ENCODE measurements around the gene PEPD.

Gene PEPD

GRCh38 chr19:33437393-33437820 is 84.2 kb downstream of the PEPD start:
- no peak for TF ChIP-seq ZNF274 (IDR thresholded peaks at IDR 0.05; ENCODE audit: low read depth, low read length)
- no peak overlapping the region for H3K4me3 ChIP-seq (ENCODE audit: low read length)

- H3K4me3 ChIP-seq (ENCODE audit: low read length), result no peak overlapping the region
- no peak for TF ChIP-seq ZNF274 (IDR thresholded peaks at IDR 0.05; ENCODE audit: low read depth, low read length)
These were observed 84.9 kb downstream of the PEPD start for GRCh38 chr19:33436360-33437345.

- no peak overlapping the region for H3K4me3 ChIP-seq (ENCODE audit: low read length)
These were observed 85.8 kb downstream of the PEPD start for GRCh38 chr19:33435706-33436359.

GRCh38 chr19:33434886-33435705 is 86.5 kb downstream of the PEPD start:
- no peak for TF ChIP-seq ZNF274 (IDR thresholded peaks at IDR 0.05; ENCODE audit: low read depth, low read length)
- no peak overlapping the region for H3K4me3 ChIP-seq (ENCODE audit: low read length)

More at GRCh38 chr19:33435706-33436359, 85.8 kb downstream of the PEPD start:
- no peak for TF ChIP-seq ZNF274 (IDR thresholded peaks at IDR 0.05; ENCODE audit: low read depth, low read length)

- H3K4me3 ChIP-seq (ENCODE audit: low read length), result no peak overlapping the region
- TF ChIP-seq ZNF274 (IDR thresholded peaks at IDR 0.05; ENCODE audit: low read depth, low read length), result no peak
These were observed 87.3 kb downstream of the PEPD start for GRCh38 chr19:33434069-33434885.

GRCh38 chr19:33432446-33433170 is 89.0 kb downstream of the PEPD start:
- H3K4me3 ChIP-seq (ENCODE audit: low read length), result no peak overlapping the region
- no peak for TF ChIP-seq ZNF274 (IDR thresholded peaks at IDR 0.05; ENCODE audit: low read depth, low read length)

- TF ChIP-seq ZNF274 (IDR thresholded peaks at IDR 0.05; ENCODE audit: low read depth, low read length), result no peak
- no peak overlapping the region for H3K4me3 ChIP-seq (ENCODE audit: low read length)
These were observed 89.6 kb downstream of the PEPD start for GRCh38 chr19:33432015-33432414.

GRCh38 chr19:33430674-33431277 is 90.8 kb downstream of the PEPD start:
- no peak for TF ChIP-seq ZNF274 (IDR thresholded peaks at IDR 0.05; ENCODE audit: low read depth, low read length)
- H3K4me3 ChIP-seq (ENCODE audit: low read length), result no peak overlapping the region

GRCh38 chr19:33429891-33430673 is 91.5 kb downstream of the PEPD start:
- no peak overlapping the region for H3K4me3 ChIP-seq (ENCODE audit: low read length)

GRCh38 chr19:33428627-33429125 is 92.9 kb downstream of the PEPD start:
- no peak overlapping the region for H3K4me3 ChIP-seq (ENCODE audit: low read length)
- TF ChIP-seq ZNF274 (IDR thresholded peaks at IDR 0.05; ENCODE audit: low read depth, low read length), result no peak

More at GRCh38 chr19:33429891-33430673, 91.5 kb downstream of the PEPD start:
- TF ChIP-seq ZNF274 (IDR thresholded peaks at IDR 0.05; ENCODE audit: low read depth, low read length), result no peak
